CD4-positive, alpha-beta T cell (primary cell): ENCODE data around the gene INPP5D. TPM values are rescaled to one million over a fixed set of nuclear protein-coding genes. Genes with fewer than 3 reads are reported as not detected.

Experiments used
- ATAC-seq: fragments of 200-7000 bp; cut with Tn5 transposase; one replicate; pipeline ENCODE4 v1.10.0; 2022; ENCODE audit warnings: mild to moderate bottlenecking; ENCODE audit not compliant: poor library complexity
- CTCF ChIA-PET: fragments of 350-600 bp; sonication (Branson Sonifier 250); formaldehyde crosslinking; loops from one replicate; lab custom pipeline; 2021; ENCODE audit warnings: antibody characterized with exemption, inconsistent platforms; lab: Charles Lee
- POLR2A ChIA-PET: fragments of 350-600 bp; sonication (Branson Sonifier 250); formaldehyde crosslinking; loops from one replicate; lab custom pipeline; 2021; ENCODE audit warnings: antibody characterized with exemption, inconsistent platforms; lab: Charles Lee
- DNase-seq, 14 experiments: peaks; one replicate each; pipeline ENCODE4 v3.0.0-alpha.2; 2013 to 2020; ENCODE audit warnings: mixed read lengths in 2 of 14
- H3K27ac ChIP-seq, 2 donors: one replicate each; pipeline versions ENCODE4 v1.5.1 to v1.7.0; 2013; ENCODE audit warnings: low read length in 2 of 2, low read depth in 1 of 2, mild to moderate bottlenecking in 1 of 2
- H3K27me3 ChIP-seq, 2 experiments: 1 replicate in 1 of 2; 2 replicates in 1 of 2; pipeline versions ENCODE4 v1.6.1 to v1.7.0; 2013; ENCODE audit warnings: low read length in 2 of 2, control low read depth in 1 of 2, mild to moderate bottlenecking in 1 of 2, moderate library complexity in 1 of 2; ENCODE audit not compliant: insufficient read depth in 2 of 2, control insufficient read depth in 1 of 2
- H3K36me3 ChIP-seq: one replicate; pipeline ENCODE4 v1.6.1; 2013; ENCODE audit warnings: low read length, control low read depth; ENCODE audit not compliant: insufficient read depth
- H3K4me1 ChIP-seq: one replicate; pipeline ENCODE4 v1.6.1; 2013; ENCODE audit warnings: low read length, control low read depth; ENCODE audit not compliant: insufficient read depth
- H3K4me3 ChIP-seq: one replicate; pipeline ENCODE4 v1.5.1; 2013; ENCODE audit warnings: mild to moderate bottlenecking, low read length, moderate library complexity
- H3K9me3 ChIP-seq, 2 experiments: 1 replicate in 1 of 2; 2 replicates in 1 of 2; pipeline versions ENCODE4 v1.6.1 to v1.7.0; 2013; ENCODE audit warnings: low read length in 2 of 2, mild to moderate bottlenecking in 2 of 2, control low read depth in 1 of 2, moderate library complexity in 1 of 2; ENCODE audit not compliant: control insufficient read depth in 1 of 2, insufficient read depth in 1 of 2
- H3K27ac Mint-ChIP-seq: one replicate; pipeline ENCODE4 v1.8.0; 2020; ENCODE audit warnings: mixed read lengths
- H3K27me3 Mint-ChIP-seq: one replicate; pipeline ENCODE4 v1.8.0; 2021; ENCODE audit warnings: mixed read lengths
- H3K36me3 Mint-ChIP-seq: one replicate; pipeline ENCODE4 v1.8.0; 2021; ENCODE audit warnings: low read depth, mixed read lengths
- H3K4me1 Mint-ChIP-seq: one replicate; pipeline ENCODE4 v1.8.0; 2021; ENCODE audit warnings: low read depth, mixed read lengths
- H3K4me3 Mint-ChIP-seq: one replicate; pipeline ENCODE4 v1.8.0; 2020; ENCODE audit warnings: mild to moderate bottlenecking, mixed read lengths
- H3K9me3 Mint-ChIP-seq: one replicate; pipeline ENCODE4 v1.8.0; 2020; ENCODE audit warnings: mixed read lengths
- CTCF ChIP-seq: fragments of 200-600 bp; IDR thresholded peaks from one replicate; pipeline ENCODE4 v1.8.0; 2022; ENCODE audit warnings: antibody characterized with exemption, mild to moderate bottlenecking
- intact Hi-C, 2 experiments: fragments of 100-400 bp; cut with DNase I in 1 of 2; cut with micrococcal nuclease in 1 of 2; formaldehyde crosslinking; loops; one replicate each; pipeline versions ENCODE4 v1.15.1 to v1.9.0; 2023 to 2025; cut with DNase I, micrococcal nuclease
- total RNA-seq, 174 experiments: library from RNA in 2 of 174; stranded (reverse) in 2 of 174; gene quantifications; one replicate each; pipeline ENCODE4 v1.2.3 and lab custom pipeline; 2021 to 2026

INPP5D gene
- total RNA-seq, 2 experiments from 2014 or later: 141 to 154 TPM

- H3K4me3 ChIP-seq: no peak overlapping the region
- no peaks in the 10 kb centered on the region for H3K9me3 ChIP-seq
- no peaks in the 10 kb centered on the region for H3K9me3 Mint-ChIP-seq
- H3K4me3 Mint-ChIP-seq: no peak overlapping the region
- no peak for TF ChIP-seq CTCF
- intact Hi-C loops: no loop called here
- H3K4me1 Mint-ChIP-seq: no peaks in the 10 kb centered on the region
- ChIA-PET CTCF (no interaction called here), POLR2A (no interaction called here)
- DNase-seq (no peak), ATAC-seq (no peak)
- H3K27ac Mint-ChIP-seq: no peak overlapping the region
- peaks cover 3% of the 10 kb centered on the region for H3K4me1 ChIP-seq
- no peaks in the 10 kb centered on the region for H3K27me3 ChIP-seq
- peaks cover 84% of the 10 kb centered on the region for H3K36me3 Mint-ChIP-seq
- no peaks in the 10 kb centered on the region for H3K27me3 Mint-ChIP-seq
- H3K36me3 ChIP-seq: peaks cover 87% of the 10 kb centered on the region
- no peak overlapping the region for H3K27ac ChIP-seq
Measured at GRCh38 chr2:233171344-233171743, 111.2 kb downstream of the INPP5D start.

GRCh38 chr2:233173115-233173514 is 113.0 kb downstream of the INPP5D start:
- Mint-ChIP-seq H3K4me3 (no peak overlapping the region), H3K4me1 (no peaks in the 10 kb centered on the region), H3K27me3 (no peaks in the 10 kb centered on the region), H3K27ac (no peak overlapping the region), H3K9me3 (no peaks in the 10 kb centered on the region), H3K36me3 (peaks cover 90% of the 10 kb centered on the region)
- H3K27me3 ChIP-seq: no peaks in the 10 kb centered on the region
- no peak overlapping the region for H3K27ac ChIP-seq
- CTCF ChIA-PET: interaction anchor here (1.6 kb wide), 1 partner anchor 78 kb away, joined by 5 read pairs; the partner anchor contains the start of gene ATG16L1
- H3K4me3 ChIP-seq: no peak overlapping the region
- intact Hi-C loops: no loop called here
- DNase-seq (no peak), ATAC-seq (no peak)
- POLR2A ChIA-PET: no interaction called here
- H3K36me3 ChIP-seq: peaks cover 89% of the 10 kb centered on the region
- H3K9me3 ChIP-seq: no peaks in the 10 kb centered on the region
- H3K4me1 ChIP-seq: no peaks in the 10 kb centered on the region
- TF ChIP-seq CTCF: no peak

- no peaks in the 10 kb centered on the region for H3K4me1 Mint-ChIP-seq
- Histone ChIP-seq H3K4me3 (no peak overlapping the region), H3K4me1 (no peaks in the 10 kb centered on the region), H3K27ac (no peak overlapping the region), H3K27me3 (no peaks in the 10 kb centered on the region), H3K9me3 (no peaks in the 10 kb centered on the region), H3K36me3 (peaks cover 89% of the 10 kb centered on the region)
- TF ChIP-seq CTCF: no peak
- no peak overlapping the region for H3K4me3 Mint-ChIP-seq
- intact Hi-C loops: no loop called here
- peaks cover 87% of the 10 kb centered on the region for H3K36me3 Mint-ChIP-seq
- DNase-seq: no peak
- no peak for ATAC-seq
- H3K27me3 Mint-ChIP-seq: no peaks in the 10 kb centered on the region
- no peaks in the 10 kb centered on the region for H3K9me3 Mint-ChIP-seq
- no peak overlapping the region for H3K27ac Mint-ChIP-seq
- ChIA-PET POLR2A (no interaction called here), CTCF (interaction anchor here (1.6 kb wide), 1 partner anchor 77 kb away, joined by 5 read pairs; the partner anchor contains the start of gene ATG16L1)
Measured at GRCh38 chr2:233174137-233174536, 114.0 kb downstream of the INPP5D start.
